Posterior cingulate gyrus (tissue), 11 donors: ENCODE results near the gene C1QTNF2.

Experiments used
- DNase-seq, 10 donors: peaks; one replicate each; pipeline versions ENCODE4 v3.0.0 to v3.0.0-alpha.2; 2020 to 2021; ENCODE audit warnings: mixed read lengths in 3 of 10
- intact Hi-C: fragments of 100-400 bp; cut with DNase I; formaldehyde crosslinking; loops from one replicate; pipeline ENCODE4 v1.15.1; 2023

C1QTNF2 gene

DNA sequence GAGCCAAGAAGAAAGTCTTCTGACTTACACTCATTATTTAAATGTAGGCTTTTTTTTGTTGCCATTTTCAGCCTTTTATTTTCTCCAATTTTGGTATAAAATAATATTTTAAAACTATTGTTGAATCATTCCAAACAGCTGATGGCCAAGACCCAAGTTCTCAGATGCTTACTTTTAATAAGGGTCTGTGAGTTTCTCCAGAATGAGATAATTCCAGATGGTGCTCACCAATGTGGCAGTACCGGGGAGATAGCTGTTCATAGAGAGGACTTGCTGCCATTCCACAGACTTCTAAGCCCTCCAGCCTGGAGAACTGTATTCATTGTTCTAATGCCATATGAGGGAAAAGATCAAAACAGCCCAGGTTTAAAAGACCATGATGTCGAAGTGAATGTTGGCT lies 5.3 kb upstream of the C1QTNF2 start:
- intact Hi-C loops: no loop called here
- no peak for DNase-seq

DNA sequence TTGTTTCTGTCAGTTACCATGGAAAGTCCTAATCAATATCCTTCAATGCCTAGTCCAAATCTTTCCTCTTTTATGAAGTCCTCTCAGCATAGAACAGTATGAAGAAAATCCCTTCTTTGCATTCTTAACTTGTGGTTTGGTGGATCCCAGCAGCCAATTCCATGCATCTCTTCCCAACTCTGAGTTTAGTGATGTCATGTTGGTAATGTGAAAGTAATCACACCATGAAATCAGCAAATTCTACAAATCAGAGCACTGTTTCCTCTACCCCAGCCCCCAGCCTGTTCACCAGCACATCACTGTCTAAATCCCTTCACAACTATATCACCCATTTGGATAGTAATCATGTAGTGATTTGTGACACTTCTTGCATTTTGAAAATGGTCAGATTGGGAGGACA lies 4.7 kb upstream of the C1QTNF2 start:
- intact Hi-C loops: no loop called here
- DNase-seq: no peak

DNA sequence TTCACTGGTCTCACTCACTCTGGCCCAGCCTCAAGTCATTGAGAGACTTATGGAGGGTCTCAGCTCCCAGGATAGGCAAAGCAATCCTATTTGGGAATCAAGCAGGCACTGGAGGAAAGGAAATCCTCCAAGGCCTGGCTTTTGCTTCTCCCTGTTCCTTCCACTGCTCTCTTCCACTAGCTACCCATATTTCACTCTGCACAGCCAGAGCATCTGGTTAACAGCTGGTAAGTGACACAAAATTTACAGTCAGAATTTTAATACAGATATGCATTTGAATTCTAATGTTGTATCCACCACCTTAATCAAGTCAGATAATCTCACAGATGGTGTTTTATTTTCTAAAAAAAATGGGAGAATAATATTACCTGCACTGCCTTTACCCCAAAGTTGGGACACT lies 868 bp upstream of the C1QTNF2 start:
- intact Hi-C loops: no loop called here
- DNase-seq: no peak

- no peak for DNase-seq
- intact Hi-C loops: no loop called here
These were observed 248 bp upstream of the C1QTNF2 start for GRCh38 chr5:160370713-160371034.

GRCh38 chr5:160367885-160368284 lies 2.5 kb downstream of the C1QTNF2 start:
- DNase-seq: no peak
- intact Hi-C loops: no loop called here

GRCh38 chr5:160367261-160367660 lies 3.2 kb downstream of the C1QTNF2 start:
- intact Hi-C loops: no loop called here
- DNase-seq: no peak

- intact Hi-C loops: no loop called here
- DNase-seq: no peak
These were observed 4.2 kb downstream of the C1QTNF2 start for GRCh38 chr5:160366230-160366629.

DNA sequence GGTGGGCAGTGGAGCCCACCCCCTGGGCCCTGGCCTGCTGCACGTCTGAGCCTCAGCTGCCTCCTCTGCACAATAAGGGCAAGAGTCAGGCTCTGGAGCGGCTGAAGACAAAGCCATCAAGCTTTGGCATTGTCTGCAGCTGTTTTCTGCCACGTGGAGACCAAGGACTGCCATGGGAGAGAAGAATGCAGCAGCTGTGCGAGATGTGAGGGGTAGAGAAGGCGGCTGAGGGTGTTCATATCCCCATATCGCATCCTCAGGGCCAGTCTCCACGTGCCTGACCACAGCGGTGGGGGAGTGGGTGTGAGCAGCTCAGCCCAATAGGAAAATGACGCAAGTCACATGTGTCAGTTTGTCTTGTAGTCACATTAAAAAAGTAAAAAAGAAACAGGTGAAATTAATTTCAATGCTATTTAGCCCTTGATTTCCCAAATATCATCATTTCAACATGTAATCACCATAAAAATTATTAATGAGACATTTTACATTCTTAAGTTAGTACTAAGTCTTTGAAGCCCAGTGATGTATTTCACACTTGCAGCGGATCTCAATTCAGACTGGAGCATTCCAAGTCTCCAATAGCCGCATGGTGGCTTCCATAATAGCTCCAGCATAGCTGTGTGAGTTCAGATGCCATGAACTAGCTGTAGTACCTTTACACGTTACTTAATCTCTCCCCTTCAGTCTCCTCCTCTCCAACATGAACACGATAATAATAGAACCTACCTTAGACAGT lies 6.6 kb downstream of the C1QTNF2 start:
- intact Hi-C loops: no loop called here
- no peak for DNase-seq

DNA sequence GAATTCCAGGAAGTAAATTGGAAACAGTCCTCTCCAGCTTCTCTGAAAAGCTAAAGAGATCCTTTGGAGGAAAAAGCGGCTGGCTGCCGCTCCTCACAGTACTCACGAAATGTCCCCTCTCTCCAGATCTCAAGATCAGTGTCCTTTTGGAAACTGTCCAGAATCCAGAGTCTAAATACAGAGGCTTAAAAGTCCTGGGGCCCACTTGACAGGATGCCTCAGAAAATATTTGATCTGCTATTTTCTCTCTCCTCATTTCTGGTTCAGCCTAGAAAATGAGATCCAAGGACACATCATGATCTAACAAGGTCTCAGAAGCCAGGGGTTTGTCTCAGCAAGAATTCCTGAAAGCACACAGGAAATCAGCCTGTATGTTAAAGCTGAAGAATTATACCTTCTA lies 7.2 kb downstream of the C1QTNF2 start:
- no peak for DNase-seq
- intact Hi-C loops: no loop called here

- intact Hi-C loops: no loop called here
- no peak for DNase-seq
These were observed 8.7 kb downstream of the C1QTNF2 start for GRCh38 chr5:160361624-160362228.

DNA sequence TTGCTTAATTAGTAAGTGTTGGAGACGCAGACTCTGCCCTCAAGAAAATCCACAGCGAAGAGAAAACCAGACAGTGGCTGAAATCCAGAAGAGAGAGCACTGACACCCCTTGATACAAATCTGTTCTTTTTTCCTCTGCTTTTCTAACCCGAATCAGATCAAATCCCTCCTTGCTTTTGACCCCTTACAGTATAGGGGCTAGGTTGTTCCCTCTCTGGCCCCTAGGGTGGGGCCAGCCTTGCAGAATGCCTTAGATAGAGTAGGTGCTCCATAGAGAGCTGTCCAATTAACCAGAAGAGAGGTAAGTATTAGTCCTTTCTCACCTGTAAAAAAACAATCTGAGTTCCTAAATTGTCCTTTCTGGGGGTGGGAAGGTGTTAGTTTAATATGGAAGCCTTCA lies 10.1 kb downstream of the C1QTNF2 start:
- intact Hi-C loops: no loop called here
- no peak for DNase-seq

DNA sequence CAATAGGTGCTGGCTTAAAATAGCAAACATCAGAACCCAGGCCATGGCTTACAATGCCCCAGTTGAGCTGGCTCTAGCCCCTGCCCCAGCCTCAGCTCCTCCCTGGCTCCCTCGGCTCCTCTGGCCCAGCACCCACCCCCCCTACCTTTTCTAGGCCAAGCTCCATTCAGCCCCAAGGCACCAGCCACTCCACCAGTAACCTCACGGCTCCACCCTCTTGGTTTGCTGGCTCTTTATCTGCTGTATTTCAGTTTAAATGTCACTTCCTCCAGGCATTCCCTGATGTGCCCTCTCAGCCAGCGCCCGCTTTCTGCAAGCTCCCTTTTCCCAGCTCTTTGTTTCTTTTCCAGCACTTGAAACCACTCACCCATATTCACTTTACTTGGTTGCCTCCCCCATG lies 10.6 kb downstream of the C1QTNF2 start:
- no peak for DNase-seq

DNA sequence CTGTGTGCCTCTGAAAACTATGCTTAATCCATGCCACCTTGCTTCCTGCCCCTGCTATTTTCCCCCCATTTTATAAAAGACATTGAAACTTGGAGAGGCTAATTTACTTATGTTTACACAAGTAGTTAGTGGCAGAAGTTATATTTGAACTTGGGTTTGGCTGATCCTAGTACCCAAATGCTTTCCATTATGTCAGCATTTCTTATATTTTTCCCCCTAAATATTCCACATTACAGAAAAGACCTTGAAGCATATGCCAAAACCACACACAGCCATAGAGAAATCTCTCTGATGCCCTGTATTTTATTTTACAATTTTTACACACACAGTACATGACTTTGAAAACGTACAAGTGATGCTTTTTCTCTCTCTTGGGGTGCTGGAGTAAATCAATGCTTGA lies 11.2 kb downstream of the C1QTNF2 start:
- intact Hi-C loops: no loop called here
- no peak for DNase-seq

More for the DNA sequence above, 10.6 kb downstream of the C1QTNF2 start:
- intact Hi-C loops: no loop called here

GRCh38 chr5:160357861-160358411 lies 12.5 kb downstream of the C1QTNF2 start:
- DNase-seq: no peak
- intact Hi-C loops: no loop called here

GRCh38 chr5:160357394-160357793 lies 13.0 kb downstream of the C1QTNF2 start:
- intact Hi-C loops: no loop called here
- no peak for DNase-seq

GRCh38 chr5:160356550-160357347 lies 13.7 kb downstream of the C1QTNF2 start:
- intact Hi-C loops: no loop called here
- no peak for DNase-seq

DNA sequence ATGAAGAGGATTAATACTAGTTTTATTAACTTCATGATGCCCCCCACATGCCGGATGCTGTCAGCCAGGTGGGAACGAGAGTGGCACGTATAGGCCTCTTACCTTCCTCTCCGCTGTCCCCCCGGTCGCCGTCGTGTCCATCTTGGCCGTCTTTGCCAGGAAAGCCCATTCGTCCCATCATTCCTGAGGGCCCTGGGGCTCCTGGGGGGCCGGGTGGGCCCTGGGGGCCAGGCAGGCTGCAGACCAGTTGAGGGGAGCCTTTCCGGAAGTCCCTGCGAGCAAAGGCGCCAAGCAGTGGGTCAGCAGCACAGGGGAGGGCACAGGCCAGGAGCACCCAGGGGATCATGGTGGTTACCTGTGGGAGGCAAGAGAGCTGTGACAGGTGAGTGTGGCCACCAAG lies 15.8 kb downstream of the C1QTNF2 start:
- intact Hi-C loops: no loop called here
- no peak for DNase-seq

- peak in 7 of 10 donors; percentile 17 to 88 (median 41) for DNase-seq
- intact Hi-C loops: no loop called here
These were observed 17.0 kb downstream of the C1QTNF2 start for GRCh38 chr5:160353379-160353778.

- intact Hi-C loops: no loop called here
- DNase-seq: no peak
These were observed 18.1 kb downstream of the C1QTNF2 start for GRCh38 chr5:160352308-160352707.

GRCh38 chr5:160349935-160350303 lies 20.5 kb downstream of the C1QTNF2 start:
- intact Hi-C loops: no loop called here
- peak in 1 of 10 donors; percentile 5 for DNase-seq

GRCh38 chr5:160349249-160349934 lies 21.0 kb downstream of the C1QTNF2 start:
- DNase-seq: peak in 1 of 10 donors; percentile 6
- intact Hi-C loops: no loop called here
